Endodermal cell (in vitro differentiated cells): Measurements from ENCODE around the gene MT1M. TPM values are rescaled to one million over a fixed set of nuclear protein-coding genes. Genes with fewer than 3 reads are reported as not detected.

ENCODE experiments used
- DNase-seq: peaks from one replicate; pipeline ENCODE4 v3.0.0-alpha.2; 2017
- H3K27ac ChIP-seq: 2 replicates; pipeline ENCODE4 v1.5.1; 2013; ENCODE audit warnings: mild to moderate bottlenecking, low read depth, low read length, moderate library complexity
- H3K27me3 ChIP-seq: 2 replicates; pipeline ENCODE4 v1.6.1; 2013; ENCODE audit warnings: mild to moderate bottlenecking, low read length, moderate library complexity; ENCODE audit not compliant: insufficient read depth, control insufficient read depth, poor library complexity, severe bottlenecking
- H3K36me3 ChIP-seq: 2 replicates; pipeline ENCODE4 v1.7.0; 2013; ENCODE audit warnings: mild to moderate bottlenecking, low read length, moderate library complexity; ENCODE audit not compliant: control insufficient read depth, insufficient read depth
- H3K4me1 ChIP-seq: one replicate; pipeline ENCODE4 v1.7.0; 2013; ENCODE audit warnings: low read length; ENCODE audit not compliant: control insufficient read depth, insufficient read depth
- H3K4me3 ChIP-seq: 2 replicates; pipeline ENCODE4 v1.5.1; 2013; ENCODE audit warnings: mild to moderate bottlenecking, low read length, moderate library complexity
- H3K9ac ChIP-seq: 2 replicates; pipeline ENCODE4 v1.6.1; 2013; ENCODE audit warnings: mild to moderate bottlenecking, low read length, moderate library complexity; ENCODE audit not compliant: poor library complexity, severe bottlenecking; ENCODE audit errors: extremely low read depth
- H3K9me3 ChIP-seq: 2 replicates; pipeline ENCODE4 v1.6.1; 2013; ENCODE audit warnings: mild to moderate bottlenecking, low read length, moderate library complexity; ENCODE audit not compliant: control insufficient read depth
- H3K27ac Mint-ChIP-seq: 2 replicates; pipeline ENCODE4 v1.8.0; 2020; ENCODE audit warnings: mixed read lengths
- H3K27me3 Mint-ChIP-seq: 2 replicates; pipeline ENCODE4 v1.8.0; 2021; ENCODE audit warnings: mild to moderate bottlenecking, mixed read lengths; ENCODE audit not compliant: insufficient read depth
- H3K36me3 Mint-ChIP-seq: 2 replicates; pipeline ENCODE4 v1.8.0; 2020; ENCODE audit warnings: low read depth, mixed read lengths
- H3K4me1 Mint-ChIP-seq: 2 replicates; pipeline ENCODE4 v1.8.0; 2020; ENCODE audit warnings: mixed read lengths
- H3K4me3 Mint-ChIP-seq: 2 replicates; pipeline ENCODE4 v1.8.0; 2020; ENCODE audit warnings: mild to moderate bottlenecking, moderate library complexity, mixed read lengths
- H3K9me3 Mint-ChIP-seq: 2 replicates; pipeline ENCODE4 v1.8.0; 2020; ENCODE audit warnings: mild to moderate bottlenecking, mixed read lengths
- CTCF ChIP-seq: fragments of 200-600 bp; sonication (generic); conservative IDR thresholded peaks from 2 replicates; pipeline ENCODE4 v1.5.0; 2021; ENCODE audit warnings: antibody characterized with exemption, mild to moderate bottlenecking
- WGBS, 2 experiments: methylation state at CpG; one replicate each; pipeline versions ENCODE4 v1.1.5 to v1.1.7; 2013; ENCODE audit warnings: missing lambda C conversion rate in 2 of 2, mixed read lengths in 1 of 2; ENCODE audit not compliant: insufficient coverage in 1 of 2, insufficient read length in 1 of 2; 5-methylcytosine and 5-hydroxymethylcytosine counted together
- total RNA-seq, 2 donors: library from RNA; stranded (reverse); fragmentation: NEBNext Ultra II Directional in 1 of 2; extraction: Animal tissue kit (Norgen Biotek cat#: 25700) in 1 of 2; gene quantifications; 2 replicates in 1 of 2; 3 replicates in 1 of 2; pipeline ENCODE4 v1.2.1, GENCODE V29; 2021

The MT1M gene
- total RNA-seq, 2 donors from 2014 or later, result not detected

DNA sequence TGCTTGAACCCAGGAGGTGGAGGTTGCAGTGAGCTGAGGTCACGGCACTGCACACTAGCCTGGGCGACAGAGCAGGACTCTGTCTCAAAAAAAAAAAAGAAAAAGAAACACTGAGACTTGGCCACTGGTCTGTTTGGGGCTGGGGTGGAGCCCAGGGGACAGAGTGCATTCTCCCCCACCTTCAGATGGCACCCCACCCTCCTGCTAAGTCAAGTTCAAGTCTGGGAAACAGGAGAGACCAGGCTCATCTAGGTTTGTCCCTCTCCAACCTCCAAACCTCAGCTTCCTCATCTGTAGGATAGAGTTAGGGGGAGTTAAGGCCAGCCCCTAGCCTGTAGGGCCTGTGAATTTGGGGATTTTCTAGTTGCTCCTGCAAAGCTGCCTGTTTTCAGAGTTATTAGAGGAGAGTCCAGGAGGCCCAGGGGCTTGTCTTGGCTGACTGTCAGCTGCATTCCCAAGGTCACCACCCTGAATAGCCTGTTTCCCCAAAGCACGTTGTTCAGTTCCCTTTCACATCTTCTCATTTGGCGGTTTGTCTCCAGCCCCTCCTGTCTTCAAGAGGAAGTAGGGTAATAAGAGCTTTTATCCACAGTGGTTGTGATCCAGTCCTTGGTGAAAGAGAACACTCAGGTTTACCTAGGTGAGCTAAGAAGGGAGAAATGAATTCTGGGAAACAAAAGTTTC is 40.9 kb upstream of the MT1M start:
- H3K27ac Mint-ChIP-seq, result no peak overlapping the region
- no peaks in the 10 kb centered on the region for H3K4me1 Mint-ChIP-seq
- Histone ChIP-seq H3K27ac (no peak overlapping the region), H3K4me1 (no peaks in the 10 kb centered on the region), H3K4me3 (no peak overlapping the region), H3K9ac (no peak overlapping the region), H3K27me3 (peaks cover 64% of the 10 kb centered on the region), H3K36me3 (no peaks in the 10 kb centered on the region), H3K9me3 (no peaks in the 10 kb centered on the region)
- peaks cover 77% of the 10 kb centered on the region for H3K27me3 Mint-ChIP-seq
- H3K4me3 Mint-ChIP-seq, result no peak overlapping the region
- WGBS, 2 experiments, result 75 to 93% methylated on average over 3 to 4 of the region's 4 CpGs
- H3K36me3 Mint-ChIP-seq, result no peaks in the 10 kb centered on the region
- no peaks in the 10 kb centered on the region for H3K9me3 Mint-ChIP-seq
- TF ChIP-seq CTCF, result no peak
- no peak for DNase-seq

DNA sequence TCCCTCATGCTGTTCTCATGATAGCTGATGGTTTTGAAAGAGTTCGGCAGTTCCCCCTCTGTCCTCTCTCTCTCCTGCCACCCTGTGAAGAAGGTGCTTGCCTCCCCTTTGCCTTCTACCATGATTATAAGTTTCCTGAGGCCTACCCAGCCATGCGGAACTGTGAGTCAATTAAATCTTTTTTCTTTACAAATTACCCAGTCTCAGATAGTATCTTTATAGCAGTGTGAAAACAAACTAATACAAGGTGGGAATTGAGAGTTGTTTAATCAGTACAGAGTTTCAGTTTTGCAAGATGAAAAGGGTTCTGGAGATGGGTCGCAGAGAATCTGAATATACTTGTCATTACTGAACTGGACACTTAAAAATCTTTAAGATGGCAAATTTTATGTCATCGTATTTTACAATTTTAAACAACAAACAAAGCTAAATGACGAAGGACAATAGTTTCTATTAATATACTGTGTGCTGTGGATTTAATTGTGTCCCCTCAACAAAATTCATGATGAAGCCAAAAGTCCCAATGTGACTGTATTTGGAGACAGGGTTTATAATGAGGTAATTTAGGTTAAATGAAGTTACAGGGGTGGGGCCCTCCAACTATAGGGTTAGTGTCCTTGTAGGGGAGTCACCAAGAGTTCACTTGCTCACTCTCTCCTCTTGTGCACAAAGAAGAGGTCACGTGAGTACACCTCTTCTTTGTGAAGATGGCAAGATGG is 38.7 kb upstream of the MT1M start:
- no peak overlapping the region for H3K27ac Mint-ChIP-seq
- Histone ChIP-seq H3K9ac (no peak overlapping the region), H3K9me3 (no peaks in the 10 kb centered on the region), H3K4me1 (no peaks in the 10 kb centered on the region), H3K27ac (no peak overlapping the region), H3K4me3 (no peak overlapping the region), H3K27me3 (peaks cover 45% of the 10 kb centered on the region), H3K36me3 (no peaks in the 10 kb centered on the region)
- H3K4me3 Mint-ChIP-seq, result no peak overlapping the region
- H3K36me3 Mint-ChIP-seq, result no peaks in the 10 kb centered on the region
- no peaks in the 10 kb centered on the region for H3K9me3 Mint-ChIP-seq
- peaks cover 67% of the 10 kb centered on the region for H3K27me3 Mint-ChIP-seq
- no peak for DNase-seq
- TF ChIP-seq CTCF, result no peak
- WGBS, 2 experiments, result 58 to 94% methylated on average over 2 to 5 of the region's 6 CpGs
- no peaks in the 10 kb centered on the region for H3K4me1 Mint-ChIP-seq

DNA sequence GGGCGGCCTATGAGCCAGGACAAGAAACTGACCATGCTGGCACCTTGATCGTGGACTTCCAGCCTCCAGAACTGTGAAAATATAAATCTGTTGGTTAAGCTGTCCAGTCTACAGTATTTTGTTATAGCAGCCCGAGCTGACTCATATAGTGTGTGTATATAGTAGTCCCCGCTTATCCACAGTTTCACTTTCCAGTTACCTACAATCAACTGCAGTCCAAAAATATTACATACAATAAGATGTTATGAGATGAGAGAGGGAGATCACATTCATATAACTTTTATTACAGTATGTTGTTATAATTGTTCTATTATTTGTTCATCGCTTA is 38.2 kb upstream of the MT1M start:
- H3K27ac Mint-ChIP-seq, result no peak overlapping the region
- WGBS, 2 experiments, result 91% methylated on average over 3 of the region's 5 CpGs; no CpG with 5 or more reads in 1 of the 2 experiments
- Histone ChIP-seq H3K9ac (no peak overlapping the region), H3K27ac (no peak overlapping the region), H3K36me3 (no peaks in the 10 kb centered on the region), H3K27me3 (peaks cover 40% of the 10 kb centered on the region), H3K4me1 (no peaks in the 10 kb centered on the region), H3K4me3 (no peak overlapping the region), H3K9me3 (no peaks in the 10 kb centered on the region)
- H3K4me1 Mint-ChIP-seq, result no peaks in the 10 kb centered on the region
- DNase-seq, result no peak
- no peak for TF ChIP-seq CTCF
- H3K4me3 Mint-ChIP-seq, result no peak overlapping the region
- H3K9me3 Mint-ChIP-seq, result no peaks in the 10 kb centered on the region
- H3K36me3 Mint-ChIP-seq, result no peaks in the 10 kb centered on the region
- H3K27me3 Mint-ChIP-seq, result peaks cover 62% of the 10 kb centered on the region
